Hematopoietic multipotent progenitor cell treated with erythropoietin and hydrocortisone succinate and interleukin-3 and kit ligand, for 17 days (in vitro differentiated cells): Measurements from ENCODE around the gene CYP2U1.
A peak's percentile ranks its signal among the peaks of the same experiment; 100 is the strongest.

ENCODE experiments used
- DNase-seq: peaks from one replicate; pipeline ENCODE4 v3.0.0-alpha.2; 2015; ENCODE audit warnings: low spot score

The CYP2U1 gene

GRCh38 chr4:107987916-107988762 is 56.8 kb downstream of the CYP2U1 start:
- DNase-seq: no peak

DNA sequence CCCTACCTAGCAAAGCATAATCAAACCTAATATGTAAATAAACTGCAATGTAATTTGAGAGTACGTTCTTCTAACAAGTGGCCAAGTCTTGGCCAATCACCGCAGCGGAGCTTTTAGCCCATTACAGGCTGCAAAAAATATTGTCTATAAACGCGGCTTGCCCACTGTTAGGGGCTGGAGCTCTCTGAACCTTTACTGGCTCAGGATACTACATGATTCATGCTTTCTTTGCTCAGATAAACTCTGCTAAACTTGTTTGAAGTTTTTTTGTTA is 57.4 kb downstream of the CYP2U1 start:
- no peak for DNase-seq

GRCh38 chr4:107989162-107989536 is 57.8 kb downstream of the CYP2U1 start:
- no peak for DNase-seq

- DNase-seq: peak; percentile 78
Measured at GRCh38 chr4:107989537-107990386, 58.4 kb downstream of the CYP2U1 start, which contains the start of gene HADH. Gene HADH, plus strand, starts transcription at chr4:107989889. Its CDS starts 44 bp downstream, at chr4:107989933.

- no peak for DNase-seq
Measured at GRCh38 chr4:107991945-107992630, 60.7 kb downstream of the CYP2U1 start.

DNA sequence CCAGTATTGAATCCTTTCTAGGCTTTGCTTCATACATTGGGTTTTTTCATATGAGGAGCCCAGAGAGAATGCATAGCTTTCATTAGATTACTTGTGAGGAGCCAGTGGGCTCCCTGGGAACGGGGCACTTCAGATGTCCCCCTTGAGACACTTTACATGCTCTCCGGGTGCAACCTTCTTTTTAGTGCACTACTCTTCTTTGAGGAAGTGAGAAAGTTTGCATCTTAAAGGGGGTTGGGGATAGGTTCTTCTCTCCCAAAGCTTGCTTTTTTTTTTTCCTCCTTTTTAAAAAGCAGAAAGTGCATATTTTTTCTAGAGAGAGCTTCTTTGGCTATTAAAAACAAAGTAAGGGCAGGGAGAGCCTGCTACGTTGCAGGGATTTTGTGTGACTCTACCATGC is 62.6 kb downstream of the CYP2U1 start:
- no peak for DNase-seq

DNA sequence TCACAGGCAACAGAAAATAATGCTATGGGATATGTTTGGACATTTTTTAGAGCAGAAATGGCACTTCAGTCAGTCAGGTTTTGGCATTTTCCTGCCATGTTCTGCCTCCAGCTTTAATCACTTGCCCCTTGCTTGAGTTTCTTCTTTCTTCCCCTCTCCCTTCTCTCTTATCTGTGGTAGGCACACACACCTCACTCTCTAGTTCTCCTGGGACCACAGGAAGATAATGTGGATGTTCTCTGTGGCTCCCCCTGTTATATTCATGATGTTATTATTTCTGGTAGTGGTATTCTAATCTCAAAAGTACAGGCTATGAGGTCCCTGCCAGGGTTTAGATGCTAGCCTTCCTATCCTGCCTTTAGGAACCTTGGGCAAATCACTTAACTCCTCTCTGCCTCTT is 63.5 kb downstream of the CYP2U1 start:
- DNase-seq: no peak

GRCh38 chr4:107996949-107997788 is 65.8 kb downstream of the CYP2U1 start:
- DNase-seq: no peak

DNA sequence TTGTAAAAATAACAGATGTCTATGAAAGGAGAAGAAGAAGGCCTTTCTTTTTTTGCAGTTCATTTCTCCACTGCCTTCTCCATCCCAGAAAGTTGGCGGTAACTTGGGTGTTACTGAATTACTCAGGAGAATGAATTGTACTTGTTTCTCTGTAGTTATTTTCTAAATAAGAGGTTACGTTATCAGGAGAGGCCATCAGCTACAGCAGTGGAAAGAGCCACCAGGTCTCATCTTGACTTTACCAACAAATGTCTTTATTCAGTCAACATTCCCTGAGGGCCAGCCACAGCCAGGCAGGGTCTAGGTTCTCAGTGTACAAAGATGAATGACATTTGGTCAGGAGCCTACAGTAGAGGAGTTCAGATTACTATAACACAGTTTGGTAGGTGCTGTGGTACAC is 66.4 kb downstream of the CYP2U1 start:
- no peak for DNase-seq

- no peak for DNase-seq
Measured at GRCh38 chr4:107999932-108000539, 68.7 kb downstream of the CYP2U1 start.

DNA sequence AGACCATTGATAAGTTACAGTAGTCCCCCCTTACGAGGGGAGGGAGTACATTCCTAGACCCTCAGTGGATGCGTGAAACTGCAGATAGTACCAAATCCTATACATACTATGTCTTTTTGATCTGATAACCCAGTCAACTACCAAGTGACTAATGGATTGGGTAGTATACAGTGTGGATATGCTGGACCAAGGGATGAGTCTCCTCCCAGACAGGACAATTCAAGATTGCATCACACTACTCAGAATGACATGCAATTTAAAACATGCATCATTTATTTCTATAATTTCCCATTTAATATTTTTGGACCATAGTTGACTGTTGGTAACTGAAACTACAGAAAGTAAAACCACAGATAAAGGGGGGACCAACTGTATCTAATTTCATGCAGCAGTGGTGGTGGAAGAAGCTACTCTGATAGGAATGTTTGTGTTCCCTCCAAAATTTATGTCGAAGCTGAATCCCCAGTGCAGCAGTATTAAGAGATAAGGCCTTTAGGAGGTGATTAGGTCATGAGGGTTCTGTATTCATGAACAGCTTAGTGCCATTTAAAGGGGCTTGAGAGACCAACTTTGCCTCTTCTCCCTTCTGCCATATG is 70.3 kb downstream of the CYP2U1 start:
- DNase-seq: no peak
